Islet of Langerhans (tissue), 1 donor: ENCODE data around the gene OR2H2.

Experiments used
- FAIRE-seq: peaks from one replicate; lab custom pipeline; 2011; peaks lifted over from hg19 to GRCh38; lab: Jason Lieb, UNC

Gene OR2H2

GRCh38 chr6:29593199-29593855, 8.4 kb downstream of the OR2H2 start:
- FAIRE-seq = no peak

- no peak for FAIRE-seq
Observed at GRCh38 chr6:29596381-29596900, 11.5 kb downstream of the OR2H2 start.

DNA sequence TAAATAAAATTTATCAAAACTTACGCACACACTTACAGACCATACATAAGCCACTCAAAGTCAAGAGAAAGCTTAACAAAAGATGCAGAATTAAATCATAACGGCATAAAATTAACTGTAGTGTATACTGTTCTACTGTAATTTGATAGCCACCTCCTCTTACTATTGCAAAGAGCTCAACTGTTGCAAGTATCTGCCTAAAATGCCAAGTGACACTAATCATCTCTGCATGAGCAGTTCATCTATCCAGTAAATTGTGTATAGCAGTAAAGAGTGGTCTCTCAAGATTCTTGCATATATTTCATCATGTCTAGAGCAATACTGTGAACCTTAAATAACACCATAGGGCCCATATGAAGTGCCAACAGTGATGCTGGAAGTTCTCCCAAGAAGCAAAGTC, 12.3 kb downstream of the OR2H2 start:
- FAIRE-seq = no peak

DNA sequence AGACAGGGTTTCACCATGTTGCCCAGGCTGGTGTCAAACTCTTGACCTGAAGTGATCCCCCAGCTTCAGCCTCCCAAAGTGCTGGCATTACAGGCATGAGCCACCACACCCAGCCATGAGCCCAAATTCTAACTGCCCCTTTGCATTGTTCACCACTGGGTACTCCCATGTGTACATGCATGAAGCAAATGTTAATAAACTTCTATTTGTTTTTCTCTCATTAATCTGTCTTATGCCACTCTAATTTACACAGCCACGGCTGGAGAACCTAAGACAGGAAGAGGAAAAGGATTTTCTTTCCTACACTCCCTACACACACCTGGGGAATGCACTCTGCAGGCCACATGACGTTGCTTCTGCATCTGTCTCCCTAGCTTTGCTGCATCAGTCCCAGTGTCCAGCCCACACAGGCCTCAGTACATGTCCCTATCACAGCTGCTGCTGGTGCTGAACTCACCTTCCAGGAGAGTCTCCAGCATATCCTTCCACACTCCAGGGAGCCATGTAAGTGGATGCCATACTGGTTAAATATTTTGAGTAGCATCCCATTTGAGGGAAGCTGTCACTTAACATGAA, 13.3 kb downstream of the OR2H2 start:
- FAIRE-seq = no peak

DNA sequence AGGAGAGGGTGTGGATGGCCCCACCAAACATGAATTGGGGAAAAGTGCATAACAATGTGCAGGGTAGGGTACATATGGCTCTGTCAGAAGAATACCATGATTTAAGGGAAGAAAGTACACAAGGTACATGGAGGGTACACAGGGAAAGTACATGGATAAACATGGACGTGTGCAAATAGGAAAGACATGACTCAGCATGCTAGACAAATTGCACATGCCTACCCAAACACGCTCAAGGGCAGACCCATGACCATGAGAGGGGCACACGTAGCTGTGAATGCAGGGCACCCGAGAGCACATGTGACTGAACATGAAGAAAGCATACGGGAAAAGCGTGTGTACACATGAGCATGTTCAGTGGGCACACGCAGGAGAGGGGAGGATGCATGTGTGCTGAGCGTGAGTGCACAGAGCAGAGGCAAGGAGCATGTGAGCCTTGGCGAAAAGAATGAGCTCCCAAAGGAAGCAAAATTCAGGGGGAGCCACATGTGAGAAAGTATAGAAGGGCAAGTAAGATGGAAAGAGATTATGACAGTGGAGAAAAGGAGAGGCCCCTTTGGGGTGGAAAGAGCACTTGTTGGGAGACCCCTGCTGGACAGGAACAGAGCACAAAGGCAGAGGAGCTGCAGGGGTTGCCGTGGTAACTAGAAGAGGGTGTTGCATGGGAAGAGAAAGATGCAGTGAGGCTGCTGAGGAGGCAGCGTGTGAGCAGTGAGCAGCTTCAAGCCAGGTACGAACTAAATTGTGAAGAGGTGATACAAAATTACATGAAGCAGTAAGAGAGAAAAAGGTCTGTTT, 17.8 kb downstream of the OR2H2 start:
- no peak for FAIRE-seq

DNA sequence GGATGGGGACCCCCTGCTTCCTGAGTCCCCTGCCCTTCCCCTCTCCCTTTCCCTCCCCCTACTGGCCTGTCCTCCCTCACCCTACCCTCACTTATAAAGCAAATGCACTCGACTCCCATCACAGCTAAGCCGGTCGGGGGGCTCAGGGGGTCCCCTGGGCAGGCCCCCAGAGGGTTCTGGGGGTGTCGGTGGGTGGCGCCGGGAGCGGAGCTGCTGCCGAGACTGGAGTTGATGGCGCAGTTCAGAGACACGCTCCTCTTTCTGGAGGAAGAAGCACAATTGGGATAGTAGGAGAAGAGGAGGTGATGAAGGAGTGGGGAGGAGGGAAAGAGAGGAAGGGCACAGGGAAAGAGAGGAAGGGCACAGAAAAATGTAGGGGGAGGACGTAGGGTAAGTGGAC, 18.5 kb downstream of the OR2H2 start:
- FAIRE-seq = no peak

DNA sequence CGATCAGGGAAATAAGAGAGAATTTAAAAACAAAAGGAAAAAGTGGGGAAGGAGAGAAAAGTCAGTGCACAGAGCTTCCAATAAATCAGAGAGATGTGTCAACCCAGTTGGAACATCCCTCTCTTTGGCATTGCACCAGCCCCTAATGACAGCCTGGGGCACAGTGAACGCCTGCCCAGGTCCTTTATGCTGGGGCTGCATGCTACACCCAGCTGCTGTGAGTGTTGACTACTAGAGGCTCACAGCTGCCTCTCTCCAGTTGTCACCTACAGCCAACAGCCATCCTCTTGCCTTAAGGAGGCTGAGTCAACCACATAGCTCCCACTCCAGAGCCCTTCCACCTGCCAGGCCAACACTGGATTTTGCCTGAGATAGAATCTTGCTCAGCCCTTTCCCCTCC, 19.0 kb downstream of the OR2H2 start:
- FAIRE-seq = no peak

DNA sequence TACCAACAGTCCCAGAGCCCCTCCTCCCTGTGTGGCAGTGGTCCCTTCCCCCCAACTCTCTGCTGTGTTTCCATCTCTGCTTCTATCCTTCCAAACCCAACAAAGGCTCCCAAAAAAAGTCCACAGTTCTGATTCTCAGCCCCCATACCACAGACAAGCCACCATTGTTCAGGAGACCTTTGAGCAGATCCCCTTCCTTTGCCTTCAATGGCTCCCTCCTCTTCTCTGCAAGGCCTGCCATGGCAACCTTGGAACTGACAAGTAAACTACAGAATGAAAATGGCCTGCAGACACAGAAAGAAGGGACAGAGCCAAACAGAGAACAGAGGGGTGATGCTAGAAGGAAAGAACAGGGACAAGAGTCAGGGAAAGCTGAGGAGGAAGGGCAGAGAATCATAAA, 23.2 kb downstream of the OR2H2 start:
- FAIRE-seq = no peak

DNA sequence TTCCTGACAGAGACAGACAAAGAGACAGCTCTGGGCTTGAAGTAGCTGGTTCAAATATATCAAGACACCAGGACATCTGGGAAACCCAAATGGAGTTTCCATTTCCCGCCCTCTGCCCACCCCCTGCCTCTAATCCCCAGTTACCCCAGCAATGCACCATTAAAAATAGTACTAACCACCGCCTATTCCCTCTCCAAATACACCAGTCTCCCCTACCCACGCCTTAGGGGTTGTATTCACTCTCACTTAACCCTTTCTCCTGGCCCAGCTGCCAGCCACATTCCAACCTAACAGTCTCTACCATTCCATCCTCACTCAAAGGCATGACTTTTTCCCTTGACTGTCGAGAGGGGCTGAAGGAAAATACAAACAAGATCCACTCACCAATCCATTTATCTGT, 25.6 kb downstream of the OR2H2 start:
- FAIRE-seq = no peak

DNA sequence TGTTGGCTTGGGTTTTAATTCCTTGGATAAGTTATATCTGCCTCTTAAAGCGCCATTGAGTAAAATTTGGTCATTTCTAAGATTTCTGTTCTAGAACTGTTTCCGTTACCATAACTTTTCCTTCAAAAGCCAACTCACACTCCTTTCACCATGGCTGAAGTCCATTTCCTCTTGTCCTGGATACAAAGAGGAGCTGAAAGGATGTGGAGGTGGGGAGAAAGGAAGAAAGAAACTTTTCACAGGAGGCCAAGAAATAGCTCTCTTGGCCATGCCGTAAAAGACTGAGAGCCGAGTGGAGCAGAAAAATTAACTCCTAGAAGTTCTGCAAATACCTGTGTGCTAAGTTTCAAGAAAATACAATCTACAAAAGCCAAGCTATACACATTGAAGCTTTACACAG, 26.5 kb downstream of the OR2H2 start:
- FAIRE-seq = no peak

DNA sequence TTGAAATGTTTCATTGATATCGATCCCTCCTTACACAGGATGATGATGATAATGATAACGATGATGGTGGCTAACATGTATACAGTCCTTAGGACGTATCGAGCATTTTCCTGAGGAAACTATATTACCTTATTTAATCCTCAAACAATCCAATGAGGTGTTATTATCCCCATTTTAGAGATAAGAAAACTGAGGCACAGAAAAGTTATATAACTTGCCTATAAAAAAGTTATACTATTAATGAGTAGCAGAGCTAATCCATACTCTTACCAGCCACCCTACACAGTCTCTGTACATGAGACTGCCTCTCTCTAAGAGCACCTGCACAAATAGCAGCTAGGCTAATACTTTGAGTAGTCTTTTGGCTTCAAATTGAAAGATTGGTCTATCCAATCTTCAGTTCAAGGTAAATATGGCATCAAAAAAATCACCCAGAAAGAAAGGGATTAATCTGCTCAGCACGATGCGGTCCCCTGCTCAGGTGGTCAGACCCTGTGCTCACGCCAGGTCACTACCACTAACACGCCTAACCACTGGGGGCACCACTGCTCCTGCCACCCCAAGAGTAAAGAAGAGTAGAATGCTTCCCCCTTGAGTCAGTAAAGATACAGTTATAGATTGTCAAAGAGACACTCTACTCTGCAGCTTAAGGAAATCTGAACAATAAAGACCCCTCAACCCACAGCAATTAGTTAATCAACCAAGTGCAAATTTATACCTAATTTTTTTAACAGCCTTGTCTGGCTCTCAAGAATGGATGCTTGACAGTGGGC, 33.0 kb downstream of the OR2H2 start:
- FAIRE-seq = no peak

DNA sequence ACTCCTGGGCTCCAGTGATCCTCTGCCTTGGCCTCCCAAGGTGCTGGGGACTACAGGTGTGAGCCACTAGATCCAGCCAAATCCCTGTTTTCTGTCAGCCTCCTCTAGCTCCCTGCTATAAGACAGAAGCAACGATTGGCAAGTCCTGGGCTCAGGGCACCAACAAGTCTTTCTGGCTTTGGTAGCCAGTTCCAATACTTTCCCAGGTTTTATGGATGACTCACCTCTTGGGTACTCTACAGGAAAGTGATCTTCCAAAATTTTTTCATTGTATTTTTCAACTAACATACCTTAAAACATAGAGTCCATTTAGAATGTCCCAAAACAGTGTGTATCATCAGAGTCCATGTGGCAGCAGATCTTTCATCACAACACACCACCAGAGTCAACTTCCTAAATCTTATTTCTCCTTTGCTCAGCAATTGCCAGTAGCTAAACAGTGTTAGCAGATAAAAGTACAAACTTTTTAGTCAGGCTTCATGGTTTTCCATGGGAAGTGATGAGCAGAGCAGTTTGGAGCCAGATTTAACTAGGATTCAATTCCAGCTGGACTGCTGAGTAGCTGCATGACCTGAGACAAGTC, 34.7 kb downstream of the OR2H2 start:
- no peak for FAIRE-seq

GRCh38 chr6:29620630-29621029, 35.7 kb downstream of the OR2H2 start:
- no peak for FAIRE-seq

GRCh38 chr6:29624520-29624961, 39.6 kb downstream of the OR2H2 start:
- FAIRE-seq = no peak

DNA sequence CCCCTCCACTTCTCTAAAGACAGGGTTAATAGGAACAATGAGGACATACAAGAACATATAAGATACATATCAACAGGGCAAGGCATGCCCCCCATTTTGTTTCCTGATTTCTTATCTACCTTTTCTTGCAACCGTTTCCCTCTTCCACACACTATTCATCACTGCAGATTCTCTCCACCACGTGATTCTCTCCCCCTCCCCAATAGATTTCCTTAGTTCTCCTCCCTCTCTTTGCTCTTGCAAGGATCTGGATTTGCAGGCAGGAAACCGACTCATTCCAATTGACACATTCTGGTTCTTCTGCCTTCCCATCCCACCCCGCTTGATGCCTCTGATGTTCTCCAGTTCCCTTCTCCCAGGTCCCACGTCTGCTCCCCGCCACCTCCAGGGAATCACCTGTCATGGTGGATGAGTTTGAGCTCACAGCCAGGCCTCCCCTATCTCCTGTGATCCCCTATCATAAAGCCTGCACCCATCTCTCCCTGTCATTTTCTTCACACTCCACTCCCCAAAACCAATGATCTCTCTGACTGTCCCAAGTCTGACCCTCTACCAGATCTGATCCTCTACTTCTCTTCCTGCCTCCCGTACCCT, 40.5 kb downstream of the OR2H2 start:
- no peak for FAIRE-seq

DNA sequence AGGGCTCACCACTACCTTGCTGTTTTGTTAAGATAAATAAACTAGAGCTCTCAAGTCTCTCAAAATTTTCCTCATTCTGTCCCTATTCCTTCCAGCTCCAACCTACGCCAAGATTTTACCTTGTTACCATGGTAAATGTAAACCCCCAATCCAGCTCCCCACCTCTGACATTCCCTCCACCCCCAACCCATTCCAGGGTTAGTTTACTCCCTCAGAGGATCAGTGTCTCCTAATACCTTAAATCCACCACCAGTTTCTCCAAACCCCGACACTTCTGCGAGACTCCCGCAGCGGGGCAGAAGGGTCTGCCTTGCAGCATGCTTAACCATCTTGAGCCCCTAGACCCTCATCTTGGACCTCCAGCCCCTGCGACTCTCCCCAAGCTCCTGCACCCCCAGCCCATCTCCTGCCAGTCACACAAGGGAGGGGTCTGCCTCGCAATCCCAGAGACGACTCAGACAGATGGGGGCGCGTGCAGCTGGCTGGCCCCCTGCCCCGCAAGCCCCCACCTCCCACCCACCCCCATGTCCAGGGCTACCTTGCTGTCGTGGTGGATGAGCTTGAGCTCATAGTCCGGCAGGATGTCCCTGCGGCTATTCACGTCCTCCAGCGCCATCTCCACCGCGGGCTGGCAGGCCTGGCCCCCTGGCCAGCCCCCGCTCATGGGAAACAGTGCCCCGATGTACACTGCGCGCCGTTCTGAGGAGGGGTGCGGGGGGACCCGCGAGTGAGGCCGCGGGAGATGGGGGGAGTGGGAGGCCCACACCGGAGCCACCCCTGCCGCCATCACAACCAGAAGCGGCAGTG, 42.2 kb downstream of the OR2H2 start:
- no peak for FAIRE-seq

GRCh38 chr6:29627755-29628418, 43.0 kb downstream of the OR2H2 start:
- no peak for FAIRE-seq

DNA sequence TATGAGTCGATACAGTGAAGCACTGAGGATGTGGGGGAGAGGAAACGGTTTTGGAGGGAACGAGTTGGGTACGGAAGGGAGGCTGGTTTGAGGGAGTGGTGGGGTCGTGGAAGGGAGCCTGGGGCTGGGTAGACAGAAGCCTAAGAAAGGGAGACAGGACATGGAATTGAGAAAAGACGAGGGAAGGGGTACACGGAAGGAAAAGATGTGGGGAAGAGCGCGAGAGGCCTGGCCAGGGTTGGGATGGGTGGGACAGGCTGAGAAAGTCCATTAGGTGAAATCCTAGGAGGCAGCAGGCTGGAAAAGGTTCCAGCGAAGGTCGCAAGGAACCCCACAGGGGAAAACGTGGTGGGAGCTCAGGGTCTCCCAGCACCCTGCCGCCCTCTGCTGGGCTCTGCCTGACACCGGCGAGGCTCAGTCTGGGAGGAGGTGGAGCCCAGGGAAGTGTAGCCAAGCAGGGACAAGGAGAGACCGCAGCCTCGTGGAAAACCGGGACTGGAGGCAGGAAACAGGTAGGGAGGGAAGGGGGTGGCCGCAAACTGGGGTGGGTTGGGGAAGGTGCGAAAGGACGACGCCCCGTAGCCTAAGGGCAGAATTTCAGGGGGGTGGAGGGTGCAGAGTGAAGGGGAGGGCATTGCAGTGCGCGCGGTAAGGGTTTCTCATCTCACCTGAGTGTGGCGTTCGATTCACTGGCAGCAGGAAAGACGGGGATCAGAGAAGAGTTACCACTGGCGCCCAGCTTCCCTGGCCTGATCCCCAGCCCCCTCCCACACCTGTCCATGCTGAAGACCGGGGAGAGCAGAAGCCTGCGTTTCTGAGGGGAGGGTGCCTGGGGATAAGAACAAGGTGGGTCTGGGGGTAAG, 43.7 kb downstream of the OR2H2 start:
- FAIRE-seq = no peak

DNA sequence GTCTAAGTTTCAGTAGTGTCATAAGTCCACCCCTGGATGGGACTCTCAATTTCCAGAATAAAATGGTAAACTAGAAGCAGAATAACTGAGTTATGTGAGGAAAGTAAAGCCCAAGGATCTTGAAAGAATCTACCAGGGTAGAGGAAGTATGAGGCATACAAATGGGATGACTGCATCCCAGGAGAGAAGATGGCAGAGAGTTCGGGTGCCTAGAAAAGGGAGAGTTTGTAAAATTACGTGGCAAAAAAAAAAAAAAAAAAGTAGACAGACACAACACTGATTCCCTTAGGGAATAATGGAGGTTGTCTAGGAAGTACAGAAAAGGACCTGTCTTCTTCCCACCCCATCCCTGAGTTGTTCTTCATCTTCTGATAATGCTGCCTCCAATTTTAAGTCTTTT, 44.6 kb downstream of the OR2H2 start:
- FAIRE-seq = no peak
